Measurements from ENCODE around the gene KCNG1. TPM values are rescaled to one million over a fixed set of nuclear protein-coding genes. Genes with fewer than 3 reads are reported as not detected.

KCNG1 gene
- total RNA-seq, 1 donor from 2014 or later = 7.4 TPM

DNA sequence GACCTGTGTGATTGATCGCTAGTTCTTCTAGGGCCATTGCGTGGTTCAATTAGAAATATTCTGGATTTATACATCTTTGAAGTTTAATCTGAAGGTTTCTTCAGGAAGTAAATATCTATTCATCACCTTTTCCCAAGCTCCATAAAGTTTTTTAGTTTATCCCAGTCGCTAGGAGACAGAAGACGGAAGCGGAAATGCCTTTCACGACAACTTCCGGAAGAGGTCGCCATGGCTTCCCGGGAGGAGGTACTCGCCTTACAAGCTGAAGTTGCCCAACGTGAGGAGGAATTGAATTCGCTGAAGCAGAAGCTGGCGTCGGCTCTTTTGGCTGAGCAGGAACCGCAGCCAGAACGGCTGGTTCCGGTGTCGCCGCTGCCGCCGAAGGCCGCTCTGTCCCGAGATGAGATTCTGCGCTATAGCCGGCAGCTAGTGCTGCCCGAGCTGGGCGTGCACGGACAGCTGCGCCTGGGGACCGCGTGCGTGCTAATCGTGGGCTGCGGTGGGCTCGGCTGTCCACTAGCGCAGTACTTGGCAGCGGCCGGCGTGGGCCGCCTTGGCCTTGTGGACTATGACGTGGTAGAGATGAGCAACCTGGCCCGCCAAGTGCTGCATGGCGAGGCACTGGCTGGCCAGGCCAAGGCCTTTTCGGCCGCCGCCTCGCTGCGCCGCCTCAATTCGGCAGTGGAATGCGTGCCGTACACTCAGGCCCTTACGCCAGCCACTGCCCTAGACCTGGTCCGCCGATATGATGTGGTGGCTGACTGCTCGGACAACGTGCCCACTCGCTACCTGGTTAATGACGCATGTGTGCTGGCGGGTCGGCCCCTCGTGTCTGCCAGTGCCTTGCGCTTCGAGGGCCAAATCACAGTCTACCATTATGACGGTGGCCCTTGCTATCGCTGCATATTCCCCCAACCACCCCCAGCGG is 64.0 kb downstream of the KCNG1 start, which contains the start of gene MOCS3:
MOCS3 (plus strand) TSS at position 204 of the 928 bp plus-strand sequence; CDS start at position 229, 25 bp downstream.
- ChIA-PET CTCF (interaction anchor here (1.0 to 2.9 kb wide), 5 partner anchors 23 to 168 kb away, joined by 4 to 26 read pairs (median 12); partner anchors contain the start of genes ADNP and BCAS4), POLR2A (interaction anchor here (0.6 to 3.1 kb wide), 22 partner anchors 11 to 1044 kb away, joined by 3 to 126 read pairs (median 4); partner anchors contain the start of genes ADNP, BCAS4 and NFATC2)
- Mint-ChIP-seq H3K27ac (peak within 1 kb of the TSS; percentile 99), H3K27me3 (no peaks in the 10 kb centered on the region), H3K36me3 (ENCODE audit: low read depth) (peaks cover 43% of the 10 kb centered on the region), H3K4me3 (peak within 1 kb of the TSS; percentile 96), H3K9me3 (no peaks in the 10 kb centered on the region), H3K4me1 (peaks cover 49% of the 10 kb centered on the region)
- intact Hi-C loops (cut with micrococcal nuclease) = loop anchor here (1.0 kb wide), 4 partner anchors 28 to 169 kb away; partner anchors contain the start of gene ADNP
- peak; percentile 81 for ATAC-seq (ENCODE audit: low read depth)
- DNase-seq = peak; percentile 61
- TF ChIP-seq, protein P1, sequence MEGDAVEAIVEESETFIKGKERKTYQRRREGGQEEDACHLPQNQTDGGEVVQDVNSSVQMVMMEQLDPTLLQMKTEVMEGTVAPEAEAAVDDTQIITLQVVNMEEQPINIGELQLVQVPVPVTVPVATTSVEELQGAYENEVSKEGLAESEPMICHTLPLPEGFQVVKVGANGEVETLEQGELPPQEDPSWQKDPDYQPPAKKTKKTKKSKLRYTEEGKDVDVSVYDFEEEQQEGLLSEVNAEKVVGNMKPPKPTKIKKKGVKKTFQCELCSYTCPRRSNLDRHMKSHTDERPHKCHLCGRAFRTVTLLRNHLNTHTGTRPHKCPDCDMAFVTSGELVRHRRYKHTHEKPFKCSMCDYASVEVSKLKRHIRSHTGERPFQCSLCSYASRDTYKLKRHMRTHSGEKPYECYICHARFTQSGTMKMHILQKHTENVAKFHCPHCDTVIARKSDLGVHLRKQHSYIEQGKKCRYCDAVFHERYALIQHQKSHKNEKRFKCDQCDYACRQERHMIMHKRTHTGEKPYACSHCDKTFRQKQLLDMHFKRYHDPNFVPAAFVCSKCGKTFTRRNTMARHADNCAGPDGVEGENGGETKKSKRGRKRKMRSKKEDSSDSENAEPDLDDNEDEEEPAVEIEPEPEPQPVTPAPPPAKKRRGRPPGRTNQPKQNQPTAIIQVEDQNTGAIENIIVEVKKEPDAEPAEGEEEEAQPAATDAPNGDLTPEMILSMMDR (IDR thresholded peaks at IDR 0.05) = no peak

DNA sequence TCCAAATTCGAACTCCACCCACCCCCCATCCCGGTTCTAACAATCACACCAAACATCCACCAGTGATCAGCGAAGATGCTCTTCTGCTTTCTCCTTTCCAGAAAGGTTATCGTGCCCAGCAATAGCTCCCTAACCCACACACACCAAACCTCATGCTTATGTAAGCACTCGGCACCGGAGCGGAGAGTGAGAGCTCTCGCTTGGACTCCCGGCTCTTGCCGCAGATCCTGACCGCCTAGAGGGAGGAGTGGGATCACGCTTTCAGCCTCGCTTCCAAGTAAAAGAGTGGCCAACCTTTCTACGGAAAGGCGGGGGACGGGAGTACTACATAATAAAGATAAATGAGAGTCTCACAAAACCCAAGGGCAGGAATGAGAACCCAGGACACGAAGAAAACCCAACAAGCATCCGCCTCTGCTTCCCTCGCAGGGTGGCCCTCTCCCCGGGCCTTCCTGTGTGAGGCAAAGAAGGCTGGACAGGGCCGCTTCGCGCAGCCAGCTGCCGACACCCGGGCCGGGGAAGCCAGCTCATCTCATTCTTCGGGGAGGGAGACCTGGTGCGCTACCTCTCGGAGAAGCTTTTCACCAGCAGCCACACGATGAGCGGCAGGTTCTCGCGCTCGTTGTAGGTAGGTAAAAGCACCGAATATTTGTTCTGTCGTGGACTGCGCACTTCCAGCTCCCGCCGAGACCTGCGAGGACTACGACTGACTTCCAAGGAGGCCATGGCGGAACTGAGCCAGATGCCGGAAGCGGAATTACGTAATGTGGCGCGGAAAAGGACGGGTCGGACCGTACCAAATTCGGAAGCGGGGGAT is 64.9 kb downstream of the KCNG1 start, which contains the start of gene DPM1:
DPM1 (minus strand) TSS at position 735 of the 817 bp plus-strand sequence; CDS start at position 726, 9 bp downstream.
- Mint-ChIP-seq H3K27me3 (no peaks in the 10 kb centered on the region), H3K9me3 (no peaks in the 10 kb centered on the region), H3K27ac (peak within 1 kb of the TSS; percentile 99), H3K4me1 (peaks cover 49% of the 10 kb centered on the region), H3K36me3 (ENCODE audit: low read depth) (peaks cover 51% of the 10 kb centered on the region), H3K4me3 (peak within 1 kb of the TSS; percentile 96)
- peak; percentile 84 for ATAC-seq (ENCODE audit: low read depth)
- peak; percentile 76 for DNase-seq
- intact Hi-C loops (cut with micrococcal nuclease) = loop anchor here (1.0 kb wide), 4 partner anchors 27 to 168 kb away; partner anchors contain the start of gene ADNP
- ChIA-PET CTCF (interaction anchor here (1.0 to 2.9 kb wide), 5 partner anchors 23 to 167 kb away, joined by 4 to 26 read pairs (median 12); partner anchors contain the start of genes ADNP and BCAS4), POLR2A (interaction anchor here (0.6 to 3.1 kb wide), 24 partner anchors 10 to 1234 kb away, joined by 3 to 126 read pairs (median 4); partner anchors contain the start of genes ADNP, BCAS4, NFATC2 and ZFP64)
- TF ChIP-seq, protein P1 (IDR thresholded peaks at IDR 0.05) = no peak

DNA sequence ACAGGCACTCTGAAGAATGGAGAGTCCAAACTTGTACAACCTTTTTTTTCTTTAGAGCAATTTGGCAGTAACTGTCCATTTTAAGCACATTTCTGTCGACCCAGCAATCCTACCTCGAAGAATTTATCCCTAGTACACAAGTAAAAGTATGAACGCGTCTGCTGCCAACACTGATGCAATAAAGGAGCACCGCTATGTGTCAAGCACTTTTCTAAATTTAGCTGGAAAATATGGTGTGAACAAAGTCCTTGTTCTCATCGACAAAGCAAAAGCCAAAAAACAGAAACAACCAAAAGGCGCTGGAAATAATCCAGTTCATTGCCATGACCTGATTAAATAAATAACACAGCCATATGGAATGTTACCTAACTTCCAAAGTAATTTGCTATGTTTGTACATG is 65.6 kb downstream of the KCNG1 start:
- Mint-ChIP-seq H3K4me3 (peak overlapping the region; percentile 96), H3K27me3 (no peaks in the 10 kb centered on the region), H3K27ac (peak overlapping the region; percentile 99), H3K9me3 (no peaks in the 10 kb centered on the region), H3K4me1 (peaks cover 49% of the 10 kb centered on the region), H3K36me3 (ENCODE audit: low read depth) (peaks cover 52% of the 10 kb centered on the region)
- intact Hi-C loops (cut with micrococcal nuclease) = no loop called here
- ATAC-seq (ENCODE audit: low read depth) (no peak), DNase-seq (no peak)
- TF ChIP-seq, protein P1 (IDR thresholded peaks at IDR 0.05) = no peak
- ChIA-PET POLR2A (interaction anchor here (1.0 to 3.1 kb wide), 8 partner anchors 16 to 765 kb away, joined by 3 to 126 read pairs (median 6); partner anchors contain the start of genes ADNP and BCAS4), CTCF (interaction anchor here (2.1 to 2.9 kb wide), 2 partner anchors 27 to 163 kb away, joined by 19 to 26 read pairs; partner anchors contain the start of genes ADNP and BCAS4)

DNA sequence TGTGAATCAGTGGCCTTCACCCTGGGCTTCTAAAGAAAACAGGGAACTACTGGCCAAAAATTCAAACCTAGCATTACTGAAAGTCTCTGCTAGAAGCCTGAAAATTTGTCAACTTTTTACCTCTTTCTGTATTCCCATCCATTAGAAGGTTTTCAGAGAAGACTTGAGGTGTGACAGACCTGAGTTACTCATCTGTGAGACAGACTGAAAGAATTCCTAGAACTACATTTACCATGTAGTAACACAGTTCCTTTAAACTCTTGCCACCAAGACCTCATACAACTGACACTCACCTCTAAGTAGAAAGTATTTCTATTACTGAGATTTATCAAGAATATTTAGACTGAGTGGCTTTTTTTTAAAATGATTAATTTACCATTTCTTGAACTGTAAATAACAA is 69.1 kb downstream of the KCNG1 start:
- H3K4me1 Mint-ChIP-seq = peaks cover 30% of the 10 kb centered on the region
- CTCF ChIA-PET = no interaction called here
- peaks cover 73% of the 10 kb centered on the region for H3K36me3 Mint-ChIP-seq (ENCODE audit: low read depth)
- POLR2A ChIA-PET = no interaction called here
- TF ChIP-seq, protein P1 (IDR thresholded peaks at IDR 0.05) = no peak
- DNase-seq = no peak
- no peak overlapping the region for H3K27ac Mint-ChIP-seq
- intact Hi-C loops (cut with micrococcal nuclease) = no loop called here
- no peaks in the 10 kb centered on the region for H3K27me3 Mint-ChIP-seq
- no peaks in the 10 kb centered on the region for H3K9me3 Mint-ChIP-seq
- no peak for ATAC-seq (ENCODE audit: low read depth)
- H3K4me3 Mint-ChIP-seq = no peak overlapping the region

Other genes with a start within 250 kb of the KCNG1 start
- 43.2 and 46.7 TPM in 2 replicates for gene BCAS4, start 228.0 kb downstream of the KCNG1 start, total RNA-seq
- 89.4 and 99.3 TPM in 2 replicates for gene ADNP, start 91.7 kb downstream of the KCNG1 start, total RNA-seq
- gene DPM1, start 64.6 kb downstream of the KCNG1 start, total RNA-seq = 39.8 and 41.2 TPM in 2 replicates
- 7.5 and 8.1 TPM in 2 replicates for gene MOCS3, start 64.3 kb downstream of the KCNG1 start, total RNA-seq

Measured in activated B cell treated with CpG ODN at 0.5 μM for 24 hours (primary cell).